ENCODE data around the gene TBC1D8B.
A peak's percentile ranks its signal among the peaks of the same experiment; 100 is the strongest.

Gene TBC1D8B

GRCh38 chrX:106874075-106874474, 71.6 kb downstream of the TBC1D8B start:
- H3K27me3 ChIP-seq (ENCODE audit: insufficient read depth, low read depth): no peaks in the 10 kb centered on the region

GRCh38 chrX:106875151-106875550, 72.7 kb downstream of the TBC1D8B start:
- Histone ChIP-seq H3K27me3 (ENCODE audit: insufficient read depth, low read depth) (no peaks in the 10 kb centered on the region), H3K4me3 (IDR thresholded peaks at IDR 0.05; ENCODE audit: insufficient read depth, low read depth, low read length) (no peak overlapping the region), H3K4me1 (ENCODE audit: low read depth, poor library complexity, severe bottlenecking) (no peaks in the 10 kb centered on the region), H3K36me3 (ENCODE audit: insufficient read depth) (no peaks in the 10 kb centered on the region), H3K27ac (no peak overlapping the region), H3K9ac (no peak overlapping the region), H2AFZ (ENCODE audit: low read depth) (no peak overlapping the region), H4K20me1 (ENCODE audit: insufficient read depth) (no peaks in the 10 kb centered on the region), H3K4me2 (no peak overlapping the region), H3K79me2 (ENCODE audit: insufficient read depth, low read depth) (no peaks in the 10 kb centered on the region)
- TF ChIP-seq, protein P1, sequence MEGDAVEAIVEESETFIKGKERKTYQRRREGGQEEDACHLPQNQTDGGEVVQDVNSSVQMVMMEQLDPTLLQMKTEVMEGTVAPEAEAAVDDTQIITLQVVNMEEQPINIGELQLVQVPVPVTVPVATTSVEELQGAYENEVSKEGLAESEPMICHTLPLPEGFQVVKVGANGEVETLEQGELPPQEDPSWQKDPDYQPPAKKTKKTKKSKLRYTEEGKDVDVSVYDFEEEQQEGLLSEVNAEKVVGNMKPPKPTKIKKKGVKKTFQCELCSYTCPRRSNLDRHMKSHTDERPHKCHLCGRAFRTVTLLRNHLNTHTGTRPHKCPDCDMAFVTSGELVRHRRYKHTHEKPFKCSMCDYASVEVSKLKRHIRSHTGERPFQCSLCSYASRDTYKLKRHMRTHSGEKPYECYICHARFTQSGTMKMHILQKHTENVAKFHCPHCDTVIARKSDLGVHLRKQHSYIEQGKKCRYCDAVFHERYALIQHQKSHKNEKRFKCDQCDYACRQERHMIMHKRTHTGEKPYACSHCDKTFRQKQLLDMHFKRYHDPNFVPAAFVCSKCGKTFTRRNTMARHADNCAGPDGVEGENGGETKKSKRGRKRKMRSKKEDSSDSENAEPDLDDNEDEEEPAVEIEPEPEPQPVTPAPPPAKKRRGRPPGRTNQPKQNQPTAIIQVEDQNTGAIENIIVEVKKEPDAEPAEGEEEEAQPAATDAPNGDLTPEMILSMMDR (conservative IDR thresholded peaks at IDR 0.05; ENCODE audit: low read depth, low read length): no peak

More at GRCh38 chrX:106874075-106874474, 71.6 kb downstream of the TBC1D8B start:
- no peaks in the 10 kb centered on the region for H3K79me2 ChIP-seq (ENCODE audit: insufficient read depth, low read depth)
- H3K9ac ChIP-seq: no peak overlapping the region
- no peak overlapping the region for H2AFZ ChIP-seq (ENCODE audit: low read depth)
- H3K27ac ChIP-seq: no peak overlapping the region
- TF ChIP-seq, protein P1 (conservative IDR thresholded peaks at IDR 0.05; ENCODE audit: low read depth, low read length): peak; percentile 76; the same call in 1 of the 2 replicates
- no peaks in the 10 kb centered on the region for H4K20me1 ChIP-seq (ENCODE audit: insufficient read depth)
- no peak overlapping the region for H3K4me3 ChIP-seq (IDR thresholded peaks at IDR 0.05; ENCODE audit: insufficient read depth, low read depth, low read length)
- no peaks in the 10 kb centered on the region for H3K36me3 ChIP-seq (ENCODE audit: insufficient read depth)
- no peaks in the 10 kb centered on the region for H3K4me1 ChIP-seq (ENCODE audit: low read depth, poor library complexity, severe bottlenecking)
- no peak overlapping the region for H3K4me2 ChIP-seq

DNA sequence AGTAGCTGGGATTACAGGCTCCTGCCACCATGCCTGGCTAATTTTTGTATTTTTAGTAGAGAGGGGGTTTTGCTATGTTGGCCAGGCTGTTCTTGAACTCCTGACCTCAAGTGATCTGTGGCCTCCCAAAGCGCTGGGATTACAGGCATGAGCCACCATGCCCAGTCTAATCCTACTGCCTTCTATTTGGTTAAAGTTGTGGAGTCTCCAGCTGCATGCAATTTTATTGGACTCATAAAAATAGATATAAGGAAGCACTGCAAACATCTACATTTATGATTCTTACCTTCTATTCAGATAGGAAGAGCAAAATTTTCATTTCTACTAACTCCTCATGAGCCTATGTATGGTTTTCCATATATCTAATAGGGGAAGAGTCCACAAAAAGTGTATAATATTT, 87.0 kb downstream of the TBC1D8B start:
- Histone ChIP-seq H3K9ac (no peak overlapping the region), H3K4me1 (ENCODE audit: low read depth, poor library complexity, severe bottlenecking) (no peaks in the 10 kb centered on the region), H3K4me2 (no peak overlapping the region), H3K4me3 (IDR thresholded peaks at IDR 0.05; ENCODE audit: insufficient read depth, low read depth, low read length) (no peak overlapping the region), H3K79me2 (ENCODE audit: insufficient read depth, low read depth) (no peaks in the 10 kb centered on the region), H3K27ac (no peak overlapping the region), H3K27me3 (ENCODE audit: insufficient read depth, low read depth) (no peaks in the 10 kb centered on the region), H4K20me1 (ENCODE audit: insufficient read depth) (no peaks in the 10 kb centered on the region), H2AFZ (ENCODE audit: low read depth) (no peak overlapping the region), H3K36me3 (ENCODE audit: insufficient read depth) (no peaks in the 10 kb centered on the region)
- TF ChIP-seq, protein P1 (conservative IDR thresholded peaks at IDR 0.05; ENCODE audit: low read depth, low read length): no peak

DNA sequence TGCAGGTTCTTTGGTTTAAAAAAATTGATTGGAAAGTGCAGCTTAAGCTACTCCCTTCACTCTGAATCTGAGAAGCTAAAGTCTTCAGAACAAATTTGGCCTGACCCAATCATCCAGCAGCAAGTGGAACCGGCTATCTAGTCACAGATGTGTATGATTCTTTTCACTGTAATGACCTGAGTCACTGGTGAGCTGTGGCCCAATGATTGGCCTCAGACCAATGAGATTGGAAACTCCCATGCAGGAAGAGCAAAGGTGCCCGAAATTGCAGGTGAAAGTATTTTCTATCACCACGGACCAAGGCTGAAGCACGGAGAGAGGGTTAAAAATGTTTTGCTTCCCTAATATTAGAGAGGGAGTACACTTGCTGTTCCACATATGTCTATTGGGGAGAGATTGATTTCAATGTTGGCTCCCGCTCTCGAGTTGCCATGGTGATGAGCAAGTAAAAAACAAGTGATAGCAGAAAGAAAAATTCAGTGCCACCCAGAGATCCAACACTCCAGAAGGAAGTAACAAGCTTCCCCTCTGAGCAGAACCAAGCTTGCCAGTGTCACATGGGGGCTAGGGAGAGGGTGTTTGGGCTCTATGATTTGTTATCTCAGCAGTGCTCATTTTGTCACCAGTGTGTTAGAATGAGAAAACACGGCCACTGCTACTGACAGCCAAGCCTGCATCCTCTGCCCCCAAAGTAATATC, 89.4 kb downstream of the TBC1D8B start:
- Histone ChIP-seq H3K27me3 (ENCODE audit: insufficient read depth, low read depth) (no peaks in the 10 kb centered on the region), H3K4me1 (ENCODE audit: low read depth, poor library complexity, severe bottlenecking) (no peaks in the 10 kb centered on the region), H3K4me3 (IDR thresholded peaks at IDR 0.05; ENCODE audit: insufficient read depth, low read depth, low read length) (no peak overlapping the region), H3K4me2 (no peak overlapping the region), H3K9ac (no peak overlapping the region), H4K20me1 (ENCODE audit: insufficient read depth) (no peaks in the 10 kb centered on the region), H3K79me2 (ENCODE audit: insufficient read depth, low read depth) (no peaks in the 10 kb centered on the region), H3K36me3 (ENCODE audit: insufficient read depth) (no peaks in the 10 kb centered on the region), H2AFZ (ENCODE audit: low read depth) (no peak overlapping the region), H3K27ac (no peak overlapping the region)
- TF ChIP-seq, protein P1 (conservative IDR thresholded peaks at IDR 0.05; ENCODE audit: low read depth, low read length): no peak

Data from KMS-11 (cell line).